ENCODE measurements around the gene FOXP2.
"Not testable (repeated sequence)": the region's sequence is repeated elsewhere in the genome, so short reads cannot be mapped to it uniquely, and the experiment has no call there.

The FOXP2 gene

DNA sequence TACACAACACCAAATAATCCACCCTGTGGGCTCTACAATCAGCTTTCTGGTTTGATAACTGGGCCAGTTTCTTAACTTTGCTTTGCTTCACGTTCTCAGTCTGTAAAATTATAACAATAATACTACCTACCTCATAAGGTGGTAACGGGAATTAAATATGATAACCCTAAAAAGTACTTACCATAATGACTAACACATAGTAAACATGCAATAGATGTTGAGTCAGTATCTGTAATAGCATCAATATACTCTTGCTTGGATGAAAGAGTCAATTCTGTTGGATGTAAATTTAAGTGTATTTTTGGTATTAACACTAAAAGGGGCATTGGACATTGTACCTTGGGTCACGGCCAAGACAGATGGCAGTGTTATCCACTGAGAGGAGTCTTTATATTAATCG lies 160.5 kb downstream of the FOXP2 start:
- no peak for FAIRE-seq
- no peak for DNase-seq (ENCODE audit: low spot score)

GRCh38 chr7:114580963-114581362 lies 166.3 kb downstream of the FOXP2 start:
- FAIRE-seq; DNase-seq (ENCODE audit: low spot score): not testable (repeated sequence)

DNA sequence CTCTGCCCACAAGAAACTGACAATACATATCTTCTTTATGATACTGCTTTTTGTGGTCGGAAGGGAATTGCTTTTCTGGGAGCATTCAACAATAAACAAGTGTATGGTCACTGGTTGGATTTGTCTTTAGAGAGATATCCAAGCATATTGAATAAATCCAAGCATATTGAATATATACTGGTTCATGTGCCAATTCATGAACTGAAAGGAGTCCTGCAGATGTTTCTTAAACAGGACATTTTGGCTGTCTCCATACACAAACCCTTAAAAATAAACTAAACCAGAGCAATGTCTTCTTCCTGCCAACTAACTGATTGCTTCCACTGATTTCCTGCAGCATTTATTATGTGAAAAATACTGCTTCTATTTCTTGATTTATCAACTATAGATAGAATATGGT lies 173.9 kb downstream of the FOXP2 start:
- FAIRE-seq (no peak), DNase-seq (ENCODE audit: low spot score) (no peak)

- DNase-seq (ENCODE audit: low spot score) (no peak), FAIRE-seq (no peak)
These were observed 174.8 kb downstream of the FOXP2 start for GRCh38 chr7:114589436-114589835.

GRCh38 chr7:114590298-114590697 lies 175.7 kb downstream of the FOXP2 start:
- no peak for FAIRE-seq
- DNase-seq (ENCODE audit: low spot score), result no peak

DNA sequence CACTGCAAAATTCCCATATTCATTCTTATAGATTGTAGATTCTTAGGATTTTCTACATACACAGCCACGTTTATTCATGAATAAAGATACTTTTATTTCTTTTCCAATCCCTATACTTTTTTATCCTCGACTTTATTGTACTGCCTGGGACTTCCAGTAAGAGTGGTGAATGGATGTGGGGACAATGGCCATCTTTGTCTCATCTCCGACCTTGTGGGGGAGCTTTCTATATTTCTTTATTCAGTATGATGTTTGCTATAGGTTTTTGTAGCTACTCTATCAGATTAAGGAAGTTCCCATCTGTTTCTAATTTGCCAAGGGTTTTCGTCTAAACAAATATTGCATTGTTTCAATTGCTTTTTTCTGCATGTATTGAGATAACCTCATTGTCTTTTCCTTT lies 184.3 kb downstream of the FOXP2 start:
- no peak for DNase-seq (ENCODE audit: low spot score)
- no peak for FAIRE-seq

- no peak for DNase-seq (ENCODE audit: low spot score)
- no peak for FAIRE-seq
These were observed 191.5 kb downstream of the FOXP2 start for GRCh38 chr7:114606100-114606499.

DNA sequence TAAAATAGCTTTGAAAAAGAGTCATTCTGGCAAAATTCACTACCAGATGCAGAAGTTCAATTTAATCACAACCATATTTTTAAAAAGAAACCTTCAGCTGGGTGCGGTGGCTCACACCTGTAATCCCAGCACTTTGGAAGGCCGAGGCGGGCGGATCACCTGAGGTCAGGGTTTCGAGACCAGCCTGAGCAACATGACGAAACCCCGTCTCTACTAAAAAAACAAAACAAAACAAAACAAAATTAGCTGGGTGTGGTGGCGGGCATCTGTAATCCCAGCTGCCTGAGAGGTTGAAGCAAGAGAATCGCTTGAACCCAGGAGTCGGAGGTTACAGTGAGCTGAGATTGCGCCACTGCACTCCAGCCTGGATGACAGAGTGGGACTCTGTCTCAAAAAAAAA lies 194.2 kb downstream of the FOXP2 start:
- DNase-seq (ENCODE audit: low spot score); FAIRE-seq: not testable (repeated sequence)

DNA sequence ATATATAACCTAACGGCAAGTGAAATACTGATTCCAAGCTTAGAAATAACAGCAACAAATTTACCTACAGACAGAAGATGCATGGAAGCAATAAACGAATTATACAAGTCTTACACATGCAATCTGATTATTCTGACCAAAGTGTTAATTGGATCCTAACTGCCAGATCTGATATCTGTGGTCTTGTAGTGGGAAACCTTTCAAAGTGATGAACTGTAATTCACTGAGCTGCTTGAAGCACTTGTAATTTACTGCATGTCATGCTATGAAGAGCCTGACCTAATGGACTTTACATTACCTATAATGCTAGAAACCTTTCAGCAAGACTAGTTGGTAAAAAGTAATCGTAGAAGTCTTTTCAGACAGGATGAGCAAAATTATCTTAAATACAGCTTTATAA lies 205.6 kb downstream of the FOXP2 start:
- no peak for FAIRE-seq
- DNase-seq (ENCODE audit: low spot score), result no peak

GRCh38 chr7:114622221-114622620 lies 207.6 kb downstream of the FOXP2 start:
- no peak for FAIRE-seq
- DNase-seq (ENCODE audit: low spot score), result no peak

GRCh38 chr7:114623146-114623545 lies 208.5 kb downstream of the FOXP2 start:
- FAIRE-seq (no peak), DNase-seq (ENCODE audit: low spot score) (no peak)

DNA sequence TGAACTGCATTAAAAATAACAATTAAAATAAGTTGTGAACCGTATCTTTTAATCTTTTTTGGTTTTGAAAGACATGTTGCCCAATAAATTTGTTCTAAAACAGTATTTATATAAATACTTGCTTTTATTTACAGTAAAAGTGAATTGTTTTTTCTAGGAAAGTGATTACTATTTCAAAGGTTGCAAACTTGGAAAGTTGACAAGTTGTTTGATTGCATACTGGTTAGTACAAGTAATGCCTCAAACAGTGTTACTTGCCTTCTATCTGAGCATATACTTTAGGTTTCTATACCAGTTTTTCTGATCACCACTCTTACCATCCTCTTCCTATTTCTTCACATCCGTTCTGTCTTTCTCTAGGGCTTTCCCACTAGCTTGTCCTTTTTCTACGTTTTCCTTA lies 212.6 kb downstream of the FOXP2 start:
- DNase-seq (ENCODE audit: low spot score) (no peak), FAIRE-seq (no peak)

DNA sequence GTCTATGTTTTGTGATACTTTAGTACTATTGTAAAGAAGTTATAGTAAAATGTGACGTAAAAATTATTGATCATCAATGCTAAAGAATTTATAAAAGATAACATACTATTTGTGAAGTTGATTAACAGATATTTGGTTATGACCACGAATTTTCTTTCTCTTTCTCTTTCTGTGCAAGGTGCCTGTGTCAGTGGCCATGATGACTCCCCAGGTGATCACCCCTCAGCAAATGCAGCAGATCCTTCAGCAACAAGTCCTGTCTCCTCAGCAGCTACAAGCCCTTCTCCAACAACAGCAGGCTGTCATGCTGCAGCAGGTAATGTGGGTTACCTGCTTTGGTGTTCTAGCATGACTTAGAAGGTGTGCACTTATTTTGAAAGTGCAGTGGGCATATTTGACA lies 213.7 kb downstream of the FOXP2 start:
- no peak for FAIRE-seq
- DNase-seq (ENCODE audit: low spot score), result no peak

- DNase-seq (ENCODE audit: low spot score), result no peak
- no peak for FAIRE-seq
These were observed 215.1 kb downstream of the FOXP2 start for GRCh38 chr7:114629762-114630161.

DNA sequence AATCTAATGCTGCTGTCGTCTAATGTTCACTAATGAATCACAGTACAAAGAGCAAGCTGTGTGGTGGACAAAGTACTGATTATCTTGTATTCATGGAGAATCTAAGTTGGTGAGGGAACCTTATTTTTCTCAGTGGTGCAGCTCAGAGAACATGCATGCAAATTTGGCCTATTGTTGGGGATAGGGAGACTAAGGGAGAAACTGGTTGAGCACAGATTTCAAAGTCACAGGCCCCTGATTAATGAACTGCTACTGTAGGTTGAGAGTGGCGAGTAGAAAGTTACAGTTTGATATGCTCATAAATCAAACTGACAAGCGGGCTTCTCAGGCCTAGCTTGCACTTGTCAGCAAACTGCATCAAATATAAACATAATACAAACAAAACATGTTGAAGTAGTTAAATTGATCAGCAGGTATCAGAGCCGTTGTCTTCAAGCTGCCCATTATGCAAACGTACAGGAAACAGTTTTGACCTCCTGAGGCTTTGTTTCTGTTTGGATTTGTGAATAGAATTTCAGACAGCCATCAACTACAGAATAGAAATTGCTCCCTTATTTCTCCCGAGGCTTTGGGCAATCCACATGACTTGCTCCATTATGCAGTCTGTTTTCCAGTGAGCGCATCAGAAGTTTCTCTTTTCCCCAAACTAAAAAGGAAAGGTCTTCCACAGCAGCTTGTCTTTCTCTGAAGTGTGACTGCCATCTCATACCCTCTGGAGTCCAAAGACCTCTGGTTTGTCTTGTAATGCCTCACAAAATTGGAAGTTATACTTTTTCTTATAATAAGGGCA lies 215.8 kb downstream of the FOXP2 start:
- DNase-seq (ENCODE audit: low spot score) (no peak), FAIRE-seq (no peak)

DNA sequence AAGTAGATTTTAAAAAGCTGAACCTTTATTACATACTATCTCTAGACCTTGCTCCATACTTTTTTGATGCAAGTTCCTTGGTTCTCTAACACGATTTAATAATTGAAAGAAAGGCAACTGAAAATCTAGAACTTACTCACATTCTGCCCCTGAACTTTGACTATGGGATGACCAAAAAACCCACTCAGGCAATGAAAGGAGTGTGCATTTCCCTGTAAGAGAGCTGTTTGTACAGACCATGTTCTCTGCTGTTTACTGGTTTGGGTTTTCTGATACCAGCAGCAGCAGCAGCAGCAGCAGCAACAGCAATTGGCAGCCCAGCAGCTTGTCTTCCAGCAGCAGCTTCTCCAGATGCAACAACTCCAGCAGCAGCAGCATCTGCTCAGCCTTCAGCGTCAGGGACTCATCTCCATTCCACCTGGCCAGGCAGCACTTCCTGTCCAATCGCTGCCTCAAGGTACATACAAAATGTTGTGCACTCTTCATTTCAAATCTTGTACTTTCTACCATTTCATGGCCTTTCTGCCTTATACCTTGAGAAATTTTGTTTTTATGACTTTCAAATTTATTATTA lies 216.7 kb downstream of the FOXP2 start:
- FAIRE-seq, result no peak

GRCh38 chr7:114639451-114639850 lies 224.8 kb downstream of the FOXP2 start:
- FAIRE-seq, result no peak

More for the DNA sequence above, 216.7 kb downstream of the FOXP2 start:
- no peak for DNase-seq (ENCODE audit: low spot score)

DNA sequence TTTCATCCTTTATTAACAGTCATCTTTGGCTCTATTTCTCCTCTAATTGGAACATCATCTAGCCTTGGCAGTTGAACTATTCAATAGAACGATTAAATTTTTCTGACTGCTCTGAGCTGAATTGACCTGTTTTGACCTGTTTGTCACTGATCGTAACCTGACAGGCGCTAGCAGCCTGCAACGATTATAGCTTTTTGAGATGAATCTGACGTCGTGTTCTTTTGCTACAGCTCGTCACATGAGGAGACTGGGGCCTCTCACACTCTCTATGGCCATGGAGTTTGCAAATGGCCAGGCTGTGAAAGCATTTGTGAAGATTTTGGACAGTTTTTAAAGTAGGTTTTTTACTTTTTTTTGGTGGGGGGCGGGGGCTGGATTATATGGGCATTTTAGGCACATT lies 229.8 kb downstream of the FOXP2 start:
- DNase-seq (ENCODE audit: low spot score) (no peak), FAIRE-seq (no peak)

More at GRCh38 chr7:114639451-114639850, 224.8 kb downstream of the FOXP2 start:
- no peak for DNase-seq (ENCODE audit: low spot score)

- DNase-seq (ENCODE audit: low spot score) (no peak), FAIRE-seq (peak; percentile 23)
These were observed 230.8 kb downstream of the FOXP2 start for GRCh38 chr7:114645451-114645850.

DNA sequence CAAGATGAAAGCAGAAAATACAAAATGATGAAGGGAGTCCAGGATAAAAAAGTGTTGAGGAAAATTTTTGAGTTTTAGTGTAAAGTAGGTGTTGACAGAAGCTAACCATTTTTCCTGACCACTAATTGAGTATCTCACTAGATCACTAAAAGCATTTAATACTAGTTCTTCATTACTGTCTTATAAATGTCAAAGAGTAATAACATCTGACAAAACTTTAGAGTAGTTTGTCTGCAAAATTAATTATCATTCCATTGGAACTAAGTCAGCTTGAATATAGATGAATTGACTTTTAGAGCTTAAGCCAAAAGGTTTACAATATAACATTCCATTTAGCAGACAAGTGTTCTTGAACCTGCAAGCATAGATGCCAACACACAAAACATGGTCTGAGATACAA lies 232.9 kb downstream of the FOXP2 start:
- no peak for DNase-seq (ENCODE audit: low spot score)
- FAIRE-seq, result no peak

- DNase-seq (ENCODE audit: low spot score) (no peak), FAIRE-seq (no peak)
These were observed 233.5 kb downstream of the FOXP2 start for GRCh38 chr7:114648117-114648516.

DNA sequence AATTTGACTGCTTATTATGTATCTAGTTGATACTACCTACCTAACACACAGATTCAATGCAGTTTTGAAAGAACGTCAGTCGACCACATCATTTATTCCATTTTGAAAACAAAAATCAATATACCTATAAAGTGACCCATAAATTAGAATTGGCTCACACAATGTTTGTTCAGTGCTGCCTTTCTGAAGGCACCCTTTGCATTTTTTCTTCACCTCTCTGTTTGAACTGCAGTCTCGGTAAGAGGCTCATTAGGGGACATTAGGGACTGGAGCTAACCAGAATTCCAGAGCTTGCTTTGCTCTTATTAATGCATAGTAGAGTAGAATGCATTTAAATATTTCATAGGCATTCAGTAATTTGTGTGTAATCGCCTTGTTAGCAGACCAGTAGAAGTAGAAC lies 234.1 kb downstream of the FOXP2 start:
- DNase-seq (ENCODE audit: low spot score) (no peak), FAIRE-seq (no peak)

DNA sequence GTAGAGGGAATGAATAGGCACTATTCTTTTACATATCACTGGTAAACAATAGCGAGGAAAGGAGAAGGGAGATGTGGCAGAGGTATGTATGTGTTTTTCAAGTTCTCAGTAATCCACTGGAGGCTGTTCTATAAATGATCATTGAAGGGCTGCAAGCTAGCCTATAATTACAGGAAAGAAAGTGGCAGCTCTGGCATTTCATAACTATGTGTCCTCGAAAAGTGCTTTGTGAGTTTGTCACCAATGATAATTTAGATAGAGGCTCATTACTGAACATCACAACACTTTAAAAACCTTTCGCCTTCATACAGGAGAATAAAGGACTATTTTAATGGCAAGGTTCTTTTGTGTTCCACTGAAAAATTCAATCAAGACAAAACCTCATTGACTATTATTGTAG lies 235.1 kb downstream of the FOXP2 start:
- no peak for FAIRE-seq
- DNase-seq (ENCODE audit: low spot score), result no peak
